Kidney tubule cell (primary cell): Measurements from ENCODE around the gene SHISA7.
"Not testable (repeated sequence)": the region's sequence is repeated elsewhere in the genome, so short reads cannot be mapped to it uniquely, and the experiment has no call there.

Source experiments
- DNase-seq: peaks from one replicate; pipeline ENCODE4 v3.0.0-alpha.2; 2018; ENCODE audit warnings: low spot score

Gene SHISA7

DNA sequence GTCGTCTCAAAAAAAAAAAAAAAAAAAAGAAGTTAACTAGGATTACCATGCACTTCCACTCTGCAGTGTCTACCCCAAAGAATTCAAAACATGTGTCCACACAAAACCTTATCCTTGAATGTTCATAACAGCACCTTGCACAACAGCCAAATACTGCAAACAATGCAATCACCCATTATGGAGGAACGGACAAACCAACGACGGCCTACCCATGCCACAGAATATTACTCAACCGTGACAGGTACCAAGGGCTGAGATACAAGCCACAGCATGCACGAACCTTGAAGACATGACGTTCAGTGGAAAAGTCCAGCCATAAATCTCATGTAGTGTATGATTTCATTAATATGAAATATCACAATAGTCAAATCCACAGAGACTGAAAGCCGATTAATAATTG, 3.0 kb upstream of the SHISA7 start:
- DNase-seq = no peak

DNA sequence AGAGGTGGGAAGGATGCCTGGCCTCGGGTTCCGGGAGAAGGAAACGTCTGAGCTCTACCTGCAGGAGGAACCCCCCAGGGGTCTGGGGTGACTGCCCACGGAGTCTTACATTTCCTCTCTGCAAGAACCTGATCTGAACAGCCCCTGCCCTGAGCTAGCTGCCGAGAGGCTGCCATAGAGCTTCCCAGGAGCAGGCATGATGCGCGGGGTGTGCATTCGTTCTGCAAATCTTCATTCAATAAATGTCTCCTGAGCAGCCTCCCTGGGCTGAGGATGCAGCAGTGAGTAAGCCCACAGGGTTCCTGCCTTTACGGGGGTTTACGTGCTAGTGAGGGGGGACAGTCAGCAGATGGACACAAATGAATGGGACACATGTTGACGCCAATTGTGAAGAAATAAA, 1.5 kb upstream of the SHISA7 start:
- no peak for DNase-seq

DNA sequence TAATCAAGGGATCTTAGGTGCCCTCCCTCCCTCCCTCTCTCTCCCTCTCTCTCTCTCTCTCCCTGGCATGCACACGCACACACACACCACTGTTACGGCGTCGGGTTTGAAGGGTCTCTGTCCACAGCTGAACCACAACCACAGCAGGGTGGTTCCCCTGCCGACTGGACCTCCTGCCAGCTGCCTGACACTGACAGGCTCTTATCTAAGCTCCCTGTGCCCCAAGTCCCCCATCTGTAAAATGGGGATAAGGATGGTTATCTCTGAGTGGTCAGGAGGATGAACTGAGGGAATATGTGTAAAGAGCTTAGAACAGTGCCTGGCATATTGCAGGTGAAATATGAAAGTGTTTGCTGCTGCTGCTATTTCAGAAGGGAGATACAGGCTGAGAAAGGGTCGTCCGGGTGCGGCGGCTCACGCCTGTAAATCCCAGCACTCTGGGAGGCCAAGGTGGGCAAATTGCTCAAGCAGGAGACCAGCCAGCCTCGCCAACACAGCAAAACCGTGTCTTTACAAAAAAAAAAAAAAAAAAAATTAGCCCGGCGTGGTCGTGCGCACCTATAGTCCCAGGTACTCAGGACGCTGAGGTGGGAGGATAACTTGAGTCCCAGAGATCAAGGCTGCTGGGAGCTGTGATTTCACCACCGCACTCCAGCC, 852 bp upstream of the SHISA7 start:
- DNase-seq = no peak

DNA sequence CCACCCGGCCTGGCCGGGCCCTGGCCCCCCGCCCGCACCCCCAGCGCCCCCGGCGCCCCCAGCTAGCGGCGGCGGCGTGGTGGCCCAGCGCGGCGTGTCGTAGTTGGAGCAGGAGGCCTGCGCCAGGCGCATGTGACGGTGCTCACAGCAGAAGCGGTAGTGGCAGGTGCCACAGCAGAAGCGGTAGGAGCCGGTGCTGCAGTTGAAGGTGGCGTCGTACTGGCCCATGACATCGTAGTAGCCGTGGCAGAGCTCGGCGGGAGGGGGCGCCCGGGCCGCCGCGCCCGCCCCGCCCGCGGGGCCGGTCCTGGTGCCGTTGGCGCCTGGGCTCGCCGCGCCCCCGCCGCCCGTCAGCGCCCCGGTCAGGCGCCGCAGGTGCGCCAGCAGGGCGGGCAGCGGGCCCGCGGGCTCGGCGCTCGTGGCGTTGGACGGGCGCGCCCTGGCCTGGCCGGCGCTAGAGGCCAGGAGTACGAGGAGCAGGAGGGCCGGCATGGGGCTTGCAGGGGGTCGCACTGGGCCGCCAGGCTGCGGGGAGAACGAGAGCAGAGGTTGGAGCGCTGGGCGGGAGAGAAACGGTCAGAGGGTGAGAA, 633 bp downstream of the SHISA7 start:
- no peak for DNase-seq

DNA sequence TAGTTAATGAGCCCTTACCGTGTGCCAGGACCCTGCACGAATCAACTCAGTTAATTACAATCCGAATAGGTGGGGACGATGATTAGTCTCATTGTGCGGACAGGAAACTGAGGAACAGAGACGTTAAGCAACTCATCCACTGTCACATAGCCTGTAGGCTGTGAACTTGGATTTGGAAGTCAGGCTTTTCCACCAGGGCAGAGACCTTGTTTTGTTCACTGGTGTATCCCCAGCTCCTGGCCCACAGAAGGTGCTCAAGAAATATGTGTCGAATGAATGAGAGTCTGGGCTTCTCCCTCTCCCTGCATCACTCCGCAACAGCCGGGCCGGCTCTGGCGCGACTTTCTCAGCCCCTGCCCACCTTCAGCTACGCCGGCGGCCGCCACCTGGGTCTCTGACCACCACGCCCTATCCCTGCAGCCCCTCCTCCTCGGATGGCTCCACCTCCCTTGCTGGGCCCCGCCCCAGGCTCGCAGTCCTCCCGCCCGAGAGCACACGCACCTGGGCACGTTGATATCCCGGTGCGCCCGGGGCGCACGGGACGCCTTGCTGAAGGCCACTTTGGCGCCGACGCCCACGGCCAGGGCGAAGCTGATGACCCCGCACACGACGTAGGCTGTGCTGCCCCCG, 1.3 kb downstream of the SHISA7 start:
- DNase-seq = no peak

DNA sequence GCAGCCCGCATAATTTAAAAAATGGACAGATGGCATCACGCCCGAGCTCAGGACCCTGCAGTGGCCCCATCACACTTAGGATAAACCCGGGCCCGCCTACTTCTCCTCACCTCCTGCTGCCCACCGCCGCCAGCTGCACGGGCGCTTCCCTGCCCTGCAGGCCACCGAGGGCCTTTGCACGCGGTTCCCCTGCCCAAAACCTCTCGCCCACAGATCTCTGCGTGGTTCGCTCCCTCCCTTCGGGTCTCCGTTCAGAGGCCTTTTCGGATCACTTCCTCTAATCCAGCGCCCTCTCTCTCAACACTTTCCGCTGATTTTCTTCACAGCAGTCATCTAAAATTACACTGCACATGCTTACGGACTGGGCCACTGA, 1.8 kb downstream of the SHISA7 start:
- no peak for DNase-seq

DNA sequence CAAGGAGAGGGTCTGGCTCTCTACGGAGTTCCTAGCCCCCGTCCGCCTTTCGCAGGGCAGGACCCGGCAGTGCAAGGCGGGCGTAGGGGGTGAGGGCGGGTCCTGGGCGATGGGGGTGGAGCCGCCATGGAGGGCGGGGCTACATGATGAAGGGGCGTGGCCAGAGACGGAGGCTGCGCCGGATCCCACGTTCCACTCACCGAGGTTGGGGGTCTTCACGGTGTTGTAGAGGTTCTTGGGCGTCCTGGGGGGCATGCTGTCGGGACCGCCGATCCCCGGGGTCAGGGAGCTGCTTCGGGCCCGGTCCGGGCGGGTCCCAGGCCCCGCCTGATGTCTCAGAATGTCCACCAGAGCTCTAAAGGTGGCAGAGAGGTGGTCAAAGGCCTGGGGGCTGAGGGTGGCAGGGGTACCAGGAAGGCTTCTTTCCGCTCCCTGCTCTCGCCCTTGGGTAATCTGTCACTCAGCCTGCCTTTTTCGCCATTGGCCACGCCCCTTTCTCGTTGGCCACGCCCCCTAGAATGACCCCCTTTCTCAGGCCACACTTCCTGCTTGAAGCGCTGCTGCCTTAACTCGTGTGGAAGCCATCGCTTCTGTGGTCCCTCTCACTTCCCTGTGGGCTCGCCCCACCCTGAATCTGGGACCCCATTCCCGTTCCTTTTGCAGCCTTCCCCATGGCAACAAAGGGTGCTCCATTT, 2.5 kb downstream of the SHISA7 start:
- no peak for DNase-seq

DNA sequence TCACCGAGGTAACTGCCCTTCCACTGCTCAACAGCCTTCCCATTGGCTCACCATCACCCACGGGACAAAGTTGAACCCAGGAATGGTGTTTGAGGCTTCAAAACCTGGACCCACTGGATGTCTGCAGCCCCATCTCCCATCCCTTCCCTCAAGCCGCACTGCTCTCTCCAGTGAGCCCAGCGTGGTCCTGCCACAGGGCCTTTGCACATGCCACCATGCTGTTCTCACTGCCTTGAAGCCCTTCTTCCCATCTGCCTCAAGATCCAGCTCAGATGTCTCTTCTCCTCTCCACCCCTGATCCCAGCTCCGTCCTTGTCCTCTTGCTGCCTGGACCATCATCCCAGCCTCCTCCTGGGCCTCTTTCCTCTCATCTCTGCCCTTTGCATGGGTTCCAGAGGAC, 4.0 kb downstream of the SHISA7 start:
- no peak for DNase-seq

DNA sequence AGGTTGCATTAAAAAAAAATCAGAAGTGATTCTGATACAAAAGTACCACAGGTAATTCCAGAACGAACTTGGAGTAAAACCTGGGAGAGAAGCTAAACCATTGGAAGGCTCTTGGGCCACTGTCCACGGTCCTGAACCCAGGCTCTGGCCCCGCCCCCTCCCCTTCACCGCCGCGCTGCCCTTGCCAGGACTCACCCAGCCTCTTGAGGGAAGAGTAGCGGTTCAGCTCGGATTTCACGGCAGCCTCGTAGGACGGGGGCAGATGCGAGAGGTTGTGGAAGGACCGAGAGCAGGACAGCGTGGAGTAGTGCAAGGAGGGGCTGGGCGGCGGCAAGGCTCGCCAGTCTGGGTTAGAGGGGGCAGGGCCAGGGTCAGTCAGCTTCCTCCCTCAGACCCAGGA, 5.7 kb downstream of the SHISA7 start:
- DNase-seq = peak; percentile 49

DNA sequence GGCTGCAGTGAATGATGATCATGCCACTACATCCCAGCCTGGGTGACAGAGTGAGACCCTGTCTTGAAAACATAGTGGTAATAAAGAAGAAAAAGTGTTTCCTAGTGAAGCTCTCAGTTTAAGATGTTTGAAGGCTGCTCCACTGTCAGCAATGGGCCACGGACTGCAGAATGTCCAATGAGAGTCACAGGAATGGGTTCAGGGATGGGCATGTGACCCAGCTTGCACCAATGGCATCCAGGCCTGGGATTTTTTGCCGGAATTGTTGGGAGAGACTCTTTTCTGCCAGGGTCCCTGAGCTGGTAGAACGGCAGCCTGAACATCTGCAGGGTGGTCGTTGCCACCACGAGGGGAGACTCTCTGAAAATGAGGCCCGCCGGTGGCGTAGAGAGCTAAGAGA, 6.3 kb downstream of the SHISA7 start:
- no peak for DNase-seq

DNA sequence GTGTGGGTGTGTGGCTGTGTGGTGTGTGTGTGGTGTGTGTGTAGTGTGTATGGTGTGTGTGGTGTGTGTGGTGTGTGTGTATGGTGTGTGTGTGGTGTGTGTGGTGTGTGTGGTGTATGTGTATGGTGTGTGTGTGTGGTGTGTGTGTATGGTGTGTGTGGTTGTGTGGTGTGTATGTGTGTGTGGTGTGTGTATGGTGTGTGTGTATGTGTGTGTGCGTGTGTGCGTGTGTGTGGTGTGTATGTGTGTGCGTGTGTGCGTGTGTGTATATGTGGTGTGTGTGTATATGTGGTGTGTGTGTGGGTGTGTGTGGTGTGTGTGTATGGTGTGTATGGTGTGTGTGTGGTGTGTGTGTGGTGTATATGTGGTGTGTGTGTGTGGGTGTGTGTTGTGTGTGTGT, 8.1 kb downstream of the SHISA7 start:
- no peak for DNase-seq

DNA sequence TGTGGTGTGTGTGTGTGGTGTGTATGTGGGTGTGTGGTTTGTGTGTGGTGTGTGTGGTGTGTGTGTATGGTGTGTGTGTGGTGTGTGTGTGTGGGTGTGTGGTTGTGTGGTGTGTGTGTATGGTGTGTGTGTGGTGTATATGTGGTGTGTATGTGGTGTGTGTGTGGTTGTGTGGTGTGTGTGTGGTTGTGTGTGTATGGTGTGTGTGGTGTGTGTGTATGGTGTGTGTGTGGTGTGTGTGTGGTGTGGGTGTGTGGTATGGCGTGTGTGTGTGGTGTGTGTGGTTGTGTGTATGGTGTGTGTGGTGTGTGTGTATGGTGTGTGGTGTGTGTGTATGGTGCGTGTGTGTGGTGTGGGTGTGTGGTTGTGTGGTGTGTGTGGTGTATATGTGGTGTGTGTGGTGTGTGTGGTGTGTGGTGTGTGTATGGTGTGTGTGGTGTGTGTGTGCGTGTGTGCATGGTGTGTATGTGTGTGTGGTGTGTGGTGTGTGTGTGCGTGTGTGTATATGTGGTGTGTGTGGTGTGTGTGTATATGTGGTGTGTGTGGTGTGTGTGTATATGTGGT, 8.7 kb downstream of the SHISA7 start:
- DNase-seq = no peak

DNA sequence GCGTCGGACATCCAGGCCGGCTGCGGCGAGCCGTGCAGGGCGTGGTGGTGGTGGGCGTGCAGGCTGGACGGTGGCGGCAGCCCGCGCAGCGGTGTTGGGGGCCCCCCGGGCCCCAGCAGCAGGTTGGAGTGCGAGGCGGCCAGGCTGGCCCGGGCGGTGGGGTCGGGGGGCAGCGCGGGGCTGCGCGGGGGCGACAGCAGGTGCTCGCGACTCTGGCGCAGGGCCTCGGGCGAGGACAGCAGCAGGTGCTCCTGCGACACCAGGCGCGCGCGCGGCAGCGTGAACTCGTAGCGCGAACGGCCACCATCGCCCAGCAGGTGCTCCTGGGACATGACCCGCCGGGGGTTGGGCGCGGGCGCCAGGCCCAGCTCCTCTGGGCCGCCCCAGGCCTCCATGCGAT, 9.8 kb downstream of the SHISA7 start:
- DNase-seq = no peak

DNA sequence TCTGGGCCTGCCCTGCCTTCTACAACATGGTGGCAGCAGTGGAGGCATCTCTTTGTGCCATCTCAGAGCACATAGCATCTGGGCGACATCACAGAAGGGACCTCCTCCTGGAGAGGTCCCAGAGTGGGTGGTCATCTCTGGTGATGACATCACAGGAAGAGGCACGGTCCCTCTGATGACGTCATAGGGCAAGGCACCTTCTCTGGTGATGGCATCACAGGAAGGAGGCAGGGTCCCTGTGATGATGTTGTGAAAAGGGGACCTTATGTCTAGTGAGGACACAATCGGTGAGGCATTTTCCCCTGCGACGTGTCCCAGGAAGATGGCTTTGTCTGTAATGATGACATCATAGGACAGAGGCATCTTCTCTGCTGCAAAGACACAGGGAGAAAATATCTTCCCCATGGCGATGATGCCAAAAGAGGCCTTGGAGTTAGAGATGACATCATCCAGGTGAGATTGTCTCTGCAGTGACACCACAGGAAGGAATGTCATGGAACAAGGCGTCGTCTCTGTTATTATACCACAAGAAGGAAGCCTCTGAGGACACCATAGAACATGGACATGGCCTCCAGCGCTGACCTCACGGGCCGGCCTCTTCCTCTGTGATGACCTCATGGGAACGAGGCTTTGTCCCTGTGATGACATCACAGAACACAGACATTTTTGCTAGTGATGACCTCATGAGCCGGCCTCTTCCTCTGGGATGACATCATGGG, 10.7 kb downstream of the SHISA7 start:
- DNase-seq = peak; percentile 26

DNA sequence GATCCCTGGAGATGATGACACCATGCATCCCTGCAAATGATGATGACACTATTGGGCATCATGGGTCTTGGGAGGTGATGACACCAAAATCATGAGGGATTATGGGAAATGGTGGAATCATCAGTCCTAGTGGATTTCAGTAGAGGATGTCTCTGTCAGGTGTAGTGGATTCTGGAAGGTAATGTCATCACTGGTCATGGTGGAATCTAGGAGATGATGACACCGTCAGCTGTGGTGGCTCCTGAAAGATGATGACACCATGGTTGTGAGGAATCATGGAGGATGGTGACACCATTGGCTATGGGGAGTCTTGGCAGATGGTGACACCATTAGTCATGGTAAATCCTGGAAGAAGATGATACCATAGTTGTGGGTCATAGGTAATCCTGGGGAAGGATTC, 11.9 kb downstream of the SHISA7 start:
- DNase-seq = no peak

DNA sequence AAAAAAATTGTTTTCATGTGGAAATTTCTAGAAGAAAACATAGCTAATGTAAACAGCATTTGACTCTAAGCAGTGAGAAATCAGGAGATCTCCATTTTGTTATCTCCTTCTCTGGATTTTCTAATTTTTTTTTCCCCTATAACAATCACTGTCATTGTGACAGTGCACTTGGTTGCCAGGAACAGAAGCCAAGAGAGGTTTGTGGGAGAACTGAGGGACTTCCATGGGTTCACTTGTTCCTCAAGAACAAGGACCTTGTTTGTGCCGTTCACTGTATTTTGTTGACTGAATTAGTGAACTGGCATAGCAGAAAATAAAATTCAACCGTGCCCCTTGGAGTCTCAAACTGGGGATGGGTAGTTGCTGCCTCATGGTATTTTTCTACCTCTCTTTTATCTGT, 17.1 kb downstream of the SHISA7 start:
- DNase-seq = no peak

DNA sequence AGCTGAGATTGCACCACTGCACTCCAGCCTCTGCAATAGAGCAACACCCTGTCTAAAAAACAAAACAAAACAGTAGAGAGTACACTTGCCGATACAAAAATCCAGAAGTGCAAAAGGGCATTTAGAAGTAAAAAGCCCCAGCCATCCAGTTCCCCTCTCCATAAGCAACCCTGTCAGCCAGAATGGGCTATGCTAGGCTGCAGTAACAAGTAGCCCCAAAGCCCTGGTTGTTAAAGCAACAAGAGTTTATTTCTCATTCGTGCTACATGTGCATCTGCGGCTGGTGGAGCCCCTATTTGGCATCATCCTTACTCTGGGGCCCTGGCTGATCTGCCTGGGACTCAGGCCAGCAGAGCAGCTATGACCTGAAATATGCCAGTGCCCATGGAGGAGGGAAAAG, 18.6 kb downstream of the SHISA7 start:
- no peak for DNase-seq

DNA sequence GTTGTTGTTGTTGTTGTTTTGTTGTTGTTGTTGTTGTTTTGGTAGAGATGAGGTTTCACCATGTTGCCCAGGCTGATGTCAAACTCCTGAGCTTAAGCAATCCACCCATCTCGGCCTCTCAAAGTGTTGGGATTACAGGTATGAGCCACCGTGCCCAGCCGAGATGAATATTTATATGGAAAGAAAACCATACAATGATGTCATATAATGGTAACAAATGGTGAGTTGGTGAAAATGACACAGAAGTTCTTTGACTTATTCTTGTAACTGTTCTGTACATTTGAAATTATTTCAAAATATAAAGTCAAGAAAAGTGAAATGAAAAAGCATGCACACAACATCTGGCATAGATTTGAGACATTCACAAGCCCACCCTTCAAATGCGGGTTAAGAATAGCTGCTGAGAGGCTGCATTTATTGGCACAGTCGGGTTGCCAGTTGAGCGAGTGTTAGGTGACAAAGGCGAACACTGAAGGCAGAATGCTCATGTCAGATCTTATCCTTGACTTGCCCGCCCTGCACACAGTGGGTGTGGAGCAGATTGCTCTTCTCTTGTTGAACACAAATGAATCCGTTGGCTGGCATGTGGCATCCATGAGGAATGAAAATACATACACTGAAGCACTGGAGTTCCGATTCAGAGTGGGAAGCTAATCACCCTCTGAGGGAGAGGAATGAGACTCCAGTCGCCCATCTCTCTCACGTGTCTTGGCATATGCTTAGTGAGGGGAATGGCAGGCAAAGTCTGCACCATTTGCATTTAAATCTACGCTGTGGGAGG, 19.7 kb downstream of the SHISA7 start:
- DNase-seq = no peak

DNA sequence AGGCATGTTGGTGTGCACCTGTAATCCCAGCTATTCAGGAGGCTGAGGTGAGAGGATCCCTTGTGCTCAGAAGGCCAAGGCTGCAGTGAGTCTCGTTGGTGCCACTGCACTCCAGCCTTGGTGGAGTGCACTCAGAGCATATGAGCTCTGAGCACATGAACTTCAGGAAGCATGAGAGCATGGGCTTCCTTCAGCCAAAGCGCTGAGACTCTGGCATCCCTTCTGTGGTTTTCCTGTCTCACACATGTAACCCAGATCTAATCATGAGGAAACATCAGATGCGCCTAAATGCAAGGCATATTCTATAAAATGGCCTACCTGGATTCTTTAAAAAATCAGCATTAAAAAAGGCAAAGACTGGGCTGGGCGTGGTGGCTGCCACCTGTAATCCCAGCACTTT, 21.8 kb downstream of the SHISA7 start:
- DNase-seq = not testable (repeated sequence)

DNA sequence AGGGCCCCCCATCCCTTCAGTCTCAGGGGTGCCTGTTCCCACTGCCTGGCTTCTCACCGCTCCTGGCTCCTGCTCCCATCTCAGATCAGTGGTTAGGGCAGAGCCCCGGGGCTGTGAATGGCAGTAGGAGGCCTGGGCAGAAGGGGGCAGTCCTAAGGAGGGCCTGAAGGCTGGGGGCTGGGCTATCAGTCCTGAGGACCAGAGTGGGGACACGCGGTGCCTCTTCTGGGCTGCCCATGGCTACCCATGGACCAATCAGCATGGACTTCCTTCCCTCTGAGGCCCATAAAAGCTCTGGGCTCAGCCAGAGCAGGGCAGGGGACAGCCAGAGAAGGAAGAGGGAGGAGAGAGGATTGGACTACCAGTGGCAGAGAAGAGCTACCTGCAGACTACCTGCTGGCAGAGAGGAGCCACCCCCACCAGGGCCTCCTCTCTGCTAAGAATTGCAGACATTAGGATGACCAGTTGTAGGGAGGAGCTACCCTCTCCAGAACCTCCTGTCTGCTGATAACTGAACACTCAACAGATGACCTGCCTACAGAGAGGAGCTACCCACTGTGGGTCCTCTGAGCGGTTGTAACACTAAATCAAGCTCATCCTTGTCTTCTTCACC, 23.4 kb downstream of the SHISA7 start:
- DNase-seq = no peak

DNA sequence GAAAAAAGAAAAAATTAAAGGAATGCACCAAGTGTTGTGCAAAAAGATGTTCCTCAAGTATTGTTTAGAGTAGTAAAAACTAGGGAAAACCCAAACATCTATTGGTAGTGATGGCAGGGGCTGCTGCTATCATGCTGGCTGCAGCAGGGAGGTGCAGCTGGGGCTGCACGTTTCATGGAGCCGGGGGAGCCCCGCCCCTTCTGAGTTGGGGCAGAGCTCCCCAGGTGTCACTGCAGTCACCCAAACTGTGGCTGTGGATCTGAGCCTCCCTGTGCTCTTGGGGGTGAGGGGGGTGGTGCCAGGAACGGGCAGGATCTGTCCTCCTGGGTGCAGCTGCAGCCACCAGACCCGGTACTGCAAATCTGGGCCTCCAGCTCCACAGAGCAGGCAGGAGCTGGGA, 24.0 kb downstream of the SHISA7 start:
- no peak for DNase-seq
